Esophagus mucosa (tissue), 1 donor: ENCODE results near the gene CALCR. TPM values are rescaled to one million over a fixed set of nuclear protein-coding genes. Genes with fewer than 3 reads are reported as not detected.
"Not testable (repeated sequence)": the region's sequence is repeated elsewhere in the genome, so short reads cannot be mapped to it uniquely, and the experiment has no call there.

ENCODE experiments used
- ATAC-seq: fragments of 200-7000 bp; cut with Tn5 transposase; one replicate; pipeline ENCODE4 v1.9.1; 2020
- total RNA-seq: library from RNA; stranded (reverse); gene quantifications from one replicate; pipeline ENCODE4 v1.2.4, GENCODE V29; 2023
- donor health status: DM: yes; HTN: yes; CAD: no.

The CALCR gene
- total RNA-seq, result not detected

- ATAC-seq, result no peak
These were observed at the start of gene CALCR for GRCh38 chr7:93574646-93575554. Gene CALCR, minus strand, starts transcription at chr7:93574724. Its CDS starts 87,743 bp downstream, at chr7:93486981.

GRCh38 chr7:93623816-93624215 lies 49.3 kb upstream of the CALCR start:
- ATAC-seq, result no peak

GRCh38 chr7:93622036-93623033 lies 47.8 kb upstream of the CALCR start:
- no peak for ATAC-seq

- no peak for ATAC-seq
These were observed 46.3 kb upstream of the CALCR start for GRCh38 chr7:93620864-93621263.

- no peak for ATAC-seq
These were observed 45.5 kb upstream of the CALCR start for GRCh38 chr7:93620057-93620456.

- no peak for ATAC-seq
These were observed 26.8 kb upstream of the CALCR start for GRCh38 chr7:93601363-93601762.

- ATAC-seq, result no peak
These were observed 19.7 kb upstream of the CALCR start for GRCh38 chr7:93594250-93594649.

- no peak for ATAC-seq
These were observed 18.2 kb upstream of the CALCR start for GRCh38 chr7:93592588-93593266.

- ATAC-seq, result not testable (repeated sequence)
These were observed 16.9 kb upstream of the CALCR start for GRCh38 chr7:93591224-93592050.

- ATAC-seq, result not testable (repeated sequence)
These were observed 11.9 kb upstream of the CALCR start for GRCh38 chr7:93586479-93586865.

- ATAC-seq, result not testable (repeated sequence)
These were observed 11.4 kb upstream of the CALCR start for GRCh38 chr7:93585694-93586478.

GRCh38 chr7:93579431-93579830 lies 4.9 kb upstream of the CALCR start:
- no peak for ATAC-seq

- no peak for ATAC-seq
These were observed 4.2 kb upstream of the CALCR start for GRCh38 chr7:93578762-93579161.

- no peak for ATAC-seq
These were observed 1.3 kb upstream of the CALCR start for GRCh38 chr7:93575555-93576399.

GRCh38 chr7:93574269-93574645 lies 267 bp downstream of the CALCR start:
- ATAC-seq, result no peak

GRCh38 chr7:93569189-93569588 lies 5.3 kb downstream of the CALCR start:
- ATAC-seq, result no peak

GRCh38 chr7:93566876-93567275 lies 7.6 kb downstream of the CALCR start:
- ATAC-seq, result no peak

- no peak for ATAC-seq
These were observed 10.9 kb downstream of the CALCR start for GRCh38 chr7:93563584-93563983.

GRCh38 chr7:93562936-93563335 lies 11.6 kb downstream of the CALCR start:
- ATAC-seq, result no peak

GRCh38 chr7:93562106-93562505 lies 12.4 kb downstream of the CALCR start:
- no peak for ATAC-seq
